GM21619 (cell line): ENCODE data around the gene KRTAP10-10.
"Not testable (repeated sequence)": the region's sequence is repeated elsewhere in the genome, so short reads cannot be mapped to it uniquely, and the experiment has no call there.

Source experiments
- ATAC-seq: cut with Tn5 transposase; IDR thresholded peaks from one replicate; pipeline ENCODE4 v1.9.1; 2021; ENCODE audit not compliant: unreplicated experiment

KRTAP10-10 gene

GRCh38 chr21:44637018-44637850, at the start of gene KRTAP10-10:
KRTAP10-10 (plus strand) TSS chr21:44637356; CDS start chr21:44637418, 62 bp downstream.
- no peak for ATAC-seq

GRCh38 chr21:44589094-44589493, 48.1 kb upstream of the KRTAP10-10 start:
- no peak for ATAC-seq

- no peak for ATAC-seq
Measured at GRCh38 chr21:44589586-44590305, 47.4 kb upstream of the KRTAP10-10 start.

GRCh38 chr21:44590311-44590721, 46.8 kb upstream of the KRTAP10-10 start:
- ATAC-seq = no peak

GRCh38 chr21:44590897-44591800, 46.0 kb upstream of the KRTAP10-10 start:
- not testable (repeated sequence) for ATAC-seq

GRCh38 chr21:44591801-44592130, 45.4 kb upstream of the KRTAP10-10 start:
- not testable (repeated sequence) for ATAC-seq

GRCh38 chr21:44592446-44593311, 44.5 kb upstream of the KRTAP10-10 start, which contains the start of gene KRTAP10-6:
KRTAP10-6 (minus strand) TSS chr21:44592505; CDS start chr21:44592484, 21 bp downstream.
- ATAC-seq = no peak

- ATAC-seq = no peak
Measured at GRCh38 chr21:44593598-44594405, 43.4 kb upstream of the KRTAP10-10 start.

GRCh38 chr21:44594406-44594916, 42.7 kb upstream of the KRTAP10-10 start:
- ATAC-seq = no peak

- ATAC-seq = no peak
Measured at GRCh38 chr21:44595524-44595923, 41.6 kb upstream of the KRTAP10-10 start.

- no peak for ATAC-seq
Measured at GRCh38 chr21:44596068-44596725, 41.0 kb upstream of the KRTAP10-10 start.

- ATAC-seq = no peak
Measured at GRCh38 chr21:44598061-44598460, 39.1 kb upstream of the KRTAP10-10 start.

- no peak for ATAC-seq
Measured at GRCh38 chr21:44599264-44600029, 37.7 kb upstream of the KRTAP10-10 start.

- ATAC-seq = not testable (repeated sequence)
Measured at GRCh38 chr21:44600118-44600978, 36.8 kb upstream of the KRTAP10-10 start, which contains the start of gene KRTAP10-7. KRTAP10-7 (plus strand) TSS chr21:44600597; CDS start chr21:44600622, 25 bp downstream.

GRCh38 chr21:44601091-44601490, 36.1 kb upstream of the KRTAP10-10 start:
- not testable (repeated sequence) for ATAC-seq

- ATAC-seq = no peak
Measured at GRCh38 chr21:44601596-44602462, 35.3 kb upstream of the KRTAP10-10 start.
